GM19452 (cell line): ENCODE data around the gene CETP.

Source experiments
- ATAC-seq: cut with Tn5 transposase; IDR thresholded peaks from one replicate; pipeline ENCODE4 v1.9.1; 2021; ENCODE audit not compliant: unreplicated experiment

CETP gene

GRCh38 chr16:57016831-57017230 lies 55.1 kb downstream of the CETP start:
- no peak for ATAC-seq

- no peak for ATAC-seq
These were observed 55.5 kb downstream of the CETP start for GRCh38 chr16:57017251-57017650.

GRCh38 chr16:57019746-57020145 lies 58.0 kb downstream of the CETP start:
- ATAC-seq: no peak

- ATAC-seq: no peak
These were observed 58.9 kb downstream of the CETP start for GRCh38 chr16:57020651-57021050.

- no peak for ATAC-seq
These were observed 60.0 kb downstream of the CETP start for GRCh38 chr16:57021757-57022156.

GRCh38 chr16:57022445-57022844 lies 60.7 kb downstream of the CETP start:
- no peak for ATAC-seq

- ATAC-seq: no peak
These were observed 61.9 kb downstream of the CETP start for GRCh38 chr16:57023541-57024249.

GRCh38 chr16:57024894-57025680 lies 63.3 kb downstream of the CETP start:
- no peak for ATAC-seq

GRCh38 chr16:57025941-57026777 lies 64.4 kb downstream of the CETP start:
- no peak for ATAC-seq

- ATAC-seq: no peak
These were observed 65.0 kb downstream of the CETP start for GRCh38 chr16:57026778-57027062.

GRCh38 chr16:57027067-57027466 lies 65.3 kb downstream of the CETP start:
- no peak for ATAC-seq

- no peak for ATAC-seq
These were observed 66.3 kb downstream of the CETP start for GRCh38 chr16:57028086-57028485.

GRCh38 chr16:57029161-57030160 lies 67.7 kb downstream of the CETP start:
- ATAC-seq: no peak

GRCh38 chr16:57030346-57030902 lies 68.7 kb downstream of the CETP start:
- ATAC-seq: no peak

GRCh38 chr16:57031156-57031555 lies 69.4 kb downstream of the CETP start:
- ATAC-seq: no peak

GRCh38 chr16:57032346-57032745 lies 70.6 kb downstream of the CETP start:
- no peak for ATAC-seq

- ATAC-seq: no peak
These were observed 71.2 kb downstream of the CETP start for GRCh38 chr16:57032931-57033330.
